Activated CD4-positive, alpha-beta T cell treated with anti-CD3 and anti-CD28 coated beads, Interleukin-2, amount 50 U/mL, for 48 hours (primary cell): ENCODE measurements around the gene TRIM59.
"Not testable (repeated sequence)": the region's sequence is repeated elsewhere in the genome, so short reads cannot be mapped to it uniquely, and the experiment has no call there.

Experiments used
- DNase-seq, 2 experiments: peaks; one replicate each; pipeline ENCODE4 v3.0.0-alpha.2; 2020

The TRIM59 gene

GRCh38 chr3:160454995-160455394 is 5.4 kb upstream of the TRIM59 start:
- DNase-seq, result no peak

- DNase-seq, result not testable (repeated sequence)
Observed at GRCh38 chr3:160452251-160452650, 2.7 kb upstream of the TRIM59 start.

GRCh38 chr3:160451602-160452001 is 2.0 kb upstream of the TRIM59 start:
- DNase-seq, result no peak

- no peak for DNase-seq
Observed at GRCh38 chr3:160450846-160451245, 1.3 kb upstream of the TRIM59 start.

- DNase-seq, result no peak
Observed at GRCh38 chr3:160448845-160449635, 546 bp downstream of the TRIM59 start.

- no peak for DNase-seq
Observed at GRCh38 chr3:160447544-160447943, 2.0 kb downstream of the TRIM59 start.

- no peak for DNase-seq
Observed at GRCh38 chr3:160446522-160447056, 3.0 kb downstream of the TRIM59 start.

- DNase-seq, result no peak
Observed at GRCh38 chr3:160445854-160446253, 3.7 kb downstream of the TRIM59 start.

- DNase-seq, result no peak
Observed at GRCh38 chr3:160444411-160444810, 5.2 kb downstream of the TRIM59 start.

GRCh38 chr3:160440687-160441086 is 8.9 kb downstream of the TRIM59 start:
- no peak for DNase-seq

- no peak for DNase-seq
Observed at GRCh38 chr3:160437083-160437455, 12.5 kb downstream of the TRIM59 start.

- no peak for DNase-seq
Observed at GRCh38 chr3:160435747-160436146, 13.8 kb downstream of the TRIM59 start.

GRCh38 chr3:160435095-160435494 is 14.5 kb downstream of the TRIM59 start:
- no peak for DNase-seq

GRCh38 chr3:160434071-160434470 is 15.5 kb downstream of the TRIM59 start:
- DNase-seq, result no peak

- DNase-seq, result no peak
Observed at GRCh38 chr3:160427832-160428424, 21.7 kb downstream of the TRIM59 start.

- DNase-seq, result no peak
Observed at GRCh38 chr3:160417311-160417710, 32.3 kb downstream of the TRIM59 start.

- peak; percentile 56 to 60 for DNase-seq
Observed at GRCh38 chr3:160413613-160414248, 35.9 kb downstream of the TRIM59 start.

GRCh38 chr3:160412477-160412876 is 37.1 kb downstream of the TRIM59 start:
- DNase-seq, result no peak

- no peak for DNase-seq
Observed at GRCh38 chr3:160409812-160410610, 39.6 kb downstream of the TRIM59 start.

GRCh38 chr3:160403796-160404470 is 45.7 kb downstream of the TRIM59 start:
- no peak for DNase-seq

GRCh38 chr3:160403028-160403545 is 46.5 kb downstream of the TRIM59 start:
- no peak for DNase-seq
